Muscle layer of duodenum (tissue), 2 donors: ENCODE data around the gene LMF1.

Experiments used
- H3K27ac ChIP-seq: one replicate; pipeline ENCODE4 v1.7.0; 2013; ENCODE audit warnings: mild to moderate bottlenecking, low read length
- H3K27me3 ChIP-seq: one replicate; pipeline ENCODE4 v1.7.0; 2013; ENCODE audit warnings: low read depth, mild to moderate bottlenecking, control low read depth, low read length
- H3K36me3 ChIP-seq, 2 donors: one replicate each; pipeline ENCODE4 v1.7.0; 2013; ENCODE audit warnings: low read length in 2 of 2, control low read depth in 1 of 2, mild to moderate bottlenecking in 1 of 2; ENCODE audit not compliant: insufficient read depth in 2 of 2, control insufficient read depth in 1 of 2
- H3K4me1 ChIP-seq, 2 donors: one replicate each; pipeline ENCODE4 v1.7.0; 2013; ENCODE audit warnings: low read length in 2 of 2, mild to moderate bottlenecking in 2 of 2, control low read depth in 1 of 2, moderate library complexity in 1 of 2; ENCODE audit not compliant: insufficient read depth in 2 of 2, control insufficient read depth in 1 of 2
- H3K4me3 ChIP-seq, 2 donors: one replicate each; pipeline ENCODE4 v1.7.0; 2013; ENCODE audit warnings: low read length in 2 of 2, low read depth in 1 of 2, mild to moderate bottlenecking in 1 of 2
- H3K9me3 ChIP-seq, 2 donors: one replicate each; pipeline ENCODE4 v1.7.0; 2013; ENCODE audit warnings: low read length in 2 of 2, control low read depth in 1 of 2, mild to moderate bottlenecking in 1 of 2; ENCODE audit not compliant: control insufficient read depth in 1 of 2
- donor health status: healthy.

Gene LMF1

GRCh38 chr16:896261-897199, 74.3 kb downstream of the LMF1 start:
- H3K27ac ChIP-seq, result no peak overlapping the region
- no peaks in the 10 kb centered on the region for H3K27me3 ChIP-seq
- H3K4me1 ChIP-seq, result no peaks in the 10 kb centered on the region
- H3K36me3 ChIP-seq, result peaks cover 0 to 18% of the 10 kb centered on the region in 2 donors
- no peak overlapping the region for H3K4me3 ChIP-seq
- H3K9me3 ChIP-seq, result no peaks in the 10 kb centered on the region

GRCh38 chr16:895371-895770, 75.4 kb downstream of the LMF1 start:
- H3K4me3 ChIP-seq, result no peak overlapping the region
- peaks cover 0 to 28% of the 10 kb centered on the region in 2 donors for H3K36me3 ChIP-seq

GRCh38 chr16:894841-895240, 75.9 kb downstream of the LMF1 start:
- no peaks in the 10 kb centered on the region for H3K27me3 ChIP-seq
- H3K36me3 ChIP-seq, result peaks cover 0 to 27% of the 10 kb centered on the region in 2 donors
- H3K27ac ChIP-seq, result no peak overlapping the region
- H3K9me3 ChIP-seq, result no peaks in the 10 kb centered on the region
- no peak overlapping the region for H3K4me3 ChIP-seq
- H3K4me1 ChIP-seq, result no peaks in the 10 kb centered on the region

More at GRCh38 chr16:895371-895770, 75.4 kb downstream of the LMF1 start:
- no peaks in the 10 kb centered on the region for H3K9me3 ChIP-seq
- H3K4me1 ChIP-seq, result no peaks in the 10 kb centered on the region
- H3K27ac ChIP-seq, result no peak overlapping the region
- no peaks in the 10 kb centered on the region for H3K27me3 ChIP-seq

GRCh38 chr16:894136-894535, 76.6 kb downstream of the LMF1 start:
- H3K36me3 ChIP-seq, result peaks cover 0 to 22% of the 10 kb centered on the region in 2 donors
- H3K27me3 ChIP-seq, result no peaks in the 10 kb centered on the region
- no peaks in the 10 kb centered on the region for H3K4me1 ChIP-seq
- no peaks in the 10 kb centered on the region for H3K9me3 ChIP-seq
- no peak overlapping the region for H3K27ac ChIP-seq
- H3K4me3 ChIP-seq, result no peak overlapping the region

GRCh38 chr16:893360-893759, 77.4 kb downstream of the LMF1 start:
- Histone ChIP-seq H3K9me3 (no peaks in the 10 kb centered on the region), H3K27ac (no peak overlapping the region), H3K36me3 (peaks cover 0 to 25% of the 10 kb centered on the region in 2 donors), H3K27me3 (no peaks in the 10 kb centered on the region), H3K4me3 (no peak overlapping the region), H3K4me1 (no peaks in the 10 kb centered on the region)

- H3K9me3 ChIP-seq, result no peaks in the 10 kb centered on the region
- H3K27me3 ChIP-seq, result no peaks in the 10 kb centered on the region
- peaks cover 0 to 32% of the 10 kb centered on the region in 2 donors for H3K36me3 ChIP-seq
- no peaks in the 10 kb centered on the region for H3K4me1 ChIP-seq
- no peak overlapping the region for H3K27ac ChIP-seq
- H3K4me3 ChIP-seq, result no peak overlapping the region
These were observed 78.1 kb downstream of the LMF1 start for GRCh38 chr16:892536-893255.

GRCh38 chr16:892006-892405, 78.8 kb downstream of the LMF1 start:
- no peak overlapping the region for H3K27ac ChIP-seq
- peaks cover 0 to 34% of the 10 kb centered on the region in 2 donors for H3K36me3 ChIP-seq
- H3K9me3 ChIP-seq, result no peaks in the 10 kb centered on the region
- no peaks in the 10 kb centered on the region for H3K4me1 ChIP-seq
- H3K4me3 ChIP-seq, result no peak overlapping the region
- no peaks in the 10 kb centered on the region for H3K27me3 ChIP-seq

GRCh38 chr16:891353-891740, 79.4 kb downstream of the LMF1 start:
- Histone ChIP-seq H3K27ac (no peak overlapping the region), H3K4me3 (no peak overlapping the region), H3K27me3 (no peaks in the 10 kb centered on the region), H3K36me3 (peaks cover 0 to 34% of the 10 kb centered on the region in 2 donors), H3K4me1 (no peaks in the 10 kb centered on the region), H3K9me3 (no peaks in the 10 kb centered on the region)

- Histone ChIP-seq H3K4me1 (no peaks in the 10 kb centered on the region), H3K4me3 (no peak overlapping the region), H3K36me3 (peaks cover 0 to 34% of the 10 kb centered on the region in 2 donors), H3K27me3 (no peaks in the 10 kb centered on the region), H3K9me3 (peaks cover 0 to 3% of the 10 kb centered on the region in 2 donors), H3K27ac (no peak overlapping the region)
These were observed 80.0 kb downstream of the LMF1 start for GRCh38 chr16:890716-891352.

- Histone ChIP-seq H3K9me3 (peaks cover 0 to 6% of the 10 kb centered on the region in 2 donors), H3K36me3 (peaks cover 0 to 38% of the 10 kb centered on the region in 2 donors), H3K27ac (no peak overlapping the region), H3K27me3 (no peaks in the 10 kb centered on the region), H3K4me3 (no peak overlapping the region), H3K4me1 (no peaks in the 10 kb centered on the region)
These were observed 80.6 kb downstream of the LMF1 start for GRCh38 chr16:890217-890616.

- H3K4me3 ChIP-seq, result no peak overlapping the region
- H3K4me1 ChIP-seq, result no peaks in the 10 kb centered on the region
- H3K27ac ChIP-seq, result no peak overlapping the region
- H3K36me3 ChIP-seq, result peaks cover 0 to 44% of the 10 kb centered on the region in 2 donors
- peaks cover 2 to 11% of the 10 kb centered on the region in 2 donors for H3K9me3 ChIP-seq
- H3K27me3 ChIP-seq, result no peaks in the 10 kb centered on the region
These were observed 81.2 kb downstream of the LMF1 start for GRCh38 chr16:889586-889985.
